D721Med (cell line): ENCODE measurements around the gene RPL3.
A peak's percentile ranks its signal among the peaks of the same experiment; 100 is the strongest.

Source experiments
- DNase-seq: peaks from one replicate; pipeline ENCODE4 v3.0.0; 2011; ENCODE audit warnings: low spot score; ENCODE audit not compliant: insufficient read length
- FAIRE-seq: peaks from 2 replicates; lab custom pipeline; 2011; peaks lifted over from hg19 to GRCh38; lab: Jason Lieb, UNC
- CTCF ChIP-seq: IDR thresholded peaks from 2 replicates; pipeline ENCODE4 v1.5.1; 2012; ENCODE audit warnings: mild to moderate bottlenecking, control low read depth; ENCODE audit not compliant: insufficient read depth; ENCODE audit errors: missing control alignments

RPL3 gene

GRCh38 chr22:39313258-39314001 lies 6.0 kb downstream of the RPL3 start:
- no peak for DNase-seq
- TF ChIP-seq CTCF = no peak
- no peak for FAIRE-seq

GRCh38 chr22:39312410-39312809 lies 7.0 kb downstream of the RPL3 start:
- FAIRE-seq (no peak), DNase-seq (no peak)
- no peak for TF ChIP-seq CTCF

GRCh38 chr22:39311592-39312400 lies 7.6 kb downstream of the RPL3 start:
- TF ChIP-seq CTCF = no peak
- FAIRE-seq = no peak
- no peak for DNase-seq

- DNase-seq = no peak
- TF ChIP-seq CTCF = no peak
- no peak for FAIRE-seq
These were observed 9.3 kb downstream of the RPL3 start for GRCh38 chr22:39309881-39310714.

- FAIRE-seq (no peak), DNase-seq (no peak)
- TF ChIP-seq CTCF = peak; percentile 6
These were observed 10.0 kb downstream of the RPL3 start for GRCh38 chr22:39309364-39309861.

- TF ChIP-seq CTCF = no peak
- FAIRE-seq (no peak), DNase-seq (no peak)
These were observed 10.6 kb downstream of the RPL3 start for GRCh38 chr22:39308614-39309363.
